Sigmoid colon (tissue), 4 donors: ENCODE results near the gene PELI2.

ENCODE experiments used
- EP300 ChIP-seq, 4 donors: sonication (generic); formaldehyde crosslinking; IDR thresholded peaks; one replicate each; pipeline ENCODE4 v1.6.1; 2017; ENCODE audit warnings: antibody characterized with exemption in 4 of 4
- POLR2A ChIP-seq, 2 donors: fragments of 450-650 bp; IDR thresholded peaks; one replicate each; pipeline ENCODE4 v1.6.1; 2016; ENCODE audit warnings: antibody characterized with exemption in 2 of 2, mild to moderate bottlenecking in 2 of 2, moderate library complexity in 2 of 2
- POLR2AphosphoS5 ChIP-seq, 4 donors: sonication (generic); formaldehyde crosslinking; IDR thresholded peaks; one replicate each; pipeline ENCODE4 v1.6.1; 2017; ENCODE audit warnings: antibody characterized with exemption in 4 of 4
- TF ChIP-seq, protein P1 (sequence below), 4 experiments: fragments of 450-650 bp in 3 of 4; fragments of 200-600 bp in 1 of 4; IDR thresholded peaks; one replicate each; pipeline ENCODE4 v1.5.1; 2016 to 2019; ENCODE audit warnings: antibody characterized with exemption in 4 of 4, mild to moderate bottlenecking in 3 of 4, moderate library complexity in 2 of 4

DNA sequence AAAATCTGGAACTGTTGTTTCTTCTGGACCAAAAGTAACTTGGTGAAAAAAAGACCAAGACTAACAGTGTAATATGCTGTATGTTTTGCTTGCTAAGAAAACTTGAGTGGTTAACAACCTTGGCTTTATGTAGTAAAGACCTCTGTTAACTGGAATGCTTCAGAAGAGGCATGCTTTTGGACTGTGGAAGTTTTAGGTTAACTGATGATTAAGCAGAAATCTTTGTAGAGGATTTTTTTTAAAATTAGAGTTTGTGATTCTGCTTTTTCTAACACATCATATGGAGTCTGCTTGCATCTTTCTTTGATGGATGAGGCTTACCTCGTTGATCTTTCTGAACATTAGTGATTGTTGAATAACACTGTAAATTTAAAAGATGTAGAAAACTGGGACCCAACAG, 17.5 kb downstream of the PELI2 start:
- TF ChIP-seq, protein P1, sequence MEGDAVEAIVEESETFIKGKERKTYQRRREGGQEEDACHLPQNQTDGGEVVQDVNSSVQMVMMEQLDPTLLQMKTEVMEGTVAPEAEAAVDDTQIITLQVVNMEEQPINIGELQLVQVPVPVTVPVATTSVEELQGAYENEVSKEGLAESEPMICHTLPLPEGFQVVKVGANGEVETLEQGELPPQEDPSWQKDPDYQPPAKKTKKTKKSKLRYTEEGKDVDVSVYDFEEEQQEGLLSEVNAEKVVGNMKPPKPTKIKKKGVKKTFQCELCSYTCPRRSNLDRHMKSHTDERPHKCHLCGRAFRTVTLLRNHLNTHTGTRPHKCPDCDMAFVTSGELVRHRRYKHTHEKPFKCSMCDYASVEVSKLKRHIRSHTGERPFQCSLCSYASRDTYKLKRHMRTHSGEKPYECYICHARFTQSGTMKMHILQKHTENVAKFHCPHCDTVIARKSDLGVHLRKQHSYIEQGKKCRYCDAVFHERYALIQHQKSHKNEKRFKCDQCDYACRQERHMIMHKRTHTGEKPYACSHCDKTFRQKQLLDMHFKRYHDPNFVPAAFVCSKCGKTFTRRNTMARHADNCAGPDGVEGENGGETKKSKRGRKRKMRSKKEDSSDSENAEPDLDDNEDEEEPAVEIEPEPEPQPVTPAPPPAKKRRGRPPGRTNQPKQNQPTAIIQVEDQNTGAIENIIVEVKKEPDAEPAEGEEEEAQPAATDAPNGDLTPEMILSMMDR (IDR thresholded peaks at IDR 0.05): no peak
- TF ChIP-seq POLR2AphosphoS5 (IDR thresholded peaks at IDR 0.05) (no peak), EP300 (IDR thresholded peaks at IDR 0.05) (no peak), POLR2A (IDR thresholded peaks at IDR 0.05) (no peak)
